ENCODE data around the gene KIAA1549. TPM values are rescaled to one million over a fixed set of nuclear protein-coding genes. Genes with fewer than 3 reads are reported as not detected.

Gene KIAA1549
- total and polyA plus RNA-seq, 4 donors = 0.13 to 2.8 (median 0.58) TPM

DNA sequence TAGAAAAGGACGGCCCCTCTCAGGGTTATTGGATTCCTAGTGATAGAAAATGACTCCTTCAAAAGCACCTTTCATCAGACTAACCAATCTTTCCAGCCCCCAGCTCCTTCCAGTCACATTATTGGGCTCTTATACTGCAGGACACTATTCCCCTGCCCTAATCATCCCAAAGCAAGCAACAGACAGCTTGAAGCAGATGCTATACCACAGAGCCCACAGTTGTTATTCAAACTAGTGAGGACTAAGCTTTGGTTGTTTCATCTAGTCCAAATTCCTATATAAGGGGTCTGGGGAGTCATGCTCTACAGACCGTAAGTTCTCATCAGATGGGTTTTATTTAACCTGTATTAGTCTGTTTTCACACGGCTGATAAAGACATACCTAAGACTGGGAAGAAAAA is 30.2 kb upstream of the KIAA1549 start:
- H3K27ac ChIP-seq (ENCODE audit: low read depth in 1 of 2, low read length in 2 of 2) = no peak overlapping the region
- ATAC-seq (ENCODE audit: low FRiP score) (no peak), DNase-seq (no peak)
- no peaks in the 10 kb centered on the region for H3K36me3 ChIP-seq (ENCODE audit: control insufficient read depth in 1 of 2, insufficient read depth in 2 of 2, low read length in 1 of 2)
- H3K9me3 ChIP-seq (ENCODE audit: control insufficient read depth, low read length) = no peaks in the 10 kb centered on the region
- WGBS, 2 donors = 87 to 90% methylated on average over 3 of the region's 3 CpGs
- intact Hi-C loops (cut with DNase I) = no loop called here
- H3K4me3 ChIP-seq (ENCODE audit: low read length in 2 of 2) = no peak overlapping the region
- H3K27me3 ChIP-seq (ENCODE audit: control insufficient read depth in 1 of 2, insufficient read depth in 2 of 2, low read length in 1 of 2) = peaks cover 0 to 2% of the 10 kb centered on the region in 2 donors
- H3K4me1 ChIP-seq (ENCODE audit: control insufficient read depth in 1 of 2, insufficient read depth in 2 of 2, low read length in 2 of 2) = no peaks in the 10 kb centered on the region

GRCh38 chr7:139004321-139005090 is 23.3 kb upstream of the KIAA1549 start:
- intact Hi-C loops (cut with DNase I) = no loop called here
- no peak overlapping the region for H3K27ac ChIP-seq (ENCODE audit: low read depth in 1 of 2, low read length in 2 of 2)
- DNase-seq (no peak), ATAC-seq (ENCODE audit: low FRiP score) (no peak)
- H3K4me3 ChIP-seq (ENCODE audit: low read length in 2 of 2) = no peak overlapping the region
- H3K4me1 ChIP-seq (ENCODE audit: control insufficient read depth in 1 of 2, insufficient read depth in 2 of 2, low read length in 2 of 2) = no peaks in the 10 kb centered on the region
- H3K9me3 ChIP-seq (ENCODE audit: control insufficient read depth, low read length) = no peaks in the 10 kb centered on the region
- H3K27me3 ChIP-seq (ENCODE audit: control insufficient read depth in 1 of 2, insufficient read depth in 2 of 2, low read length in 1 of 2) = no peaks in the 10 kb centered on the region
- no peaks in the 10 kb centered on the region for H3K36me3 ChIP-seq (ENCODE audit: control insufficient read depth in 1 of 2, insufficient read depth in 2 of 2, low read length in 1 of 2)

GRCh38 chr7:138999414-138999813 is 18.2 kb upstream of the KIAA1549 start:
- DNase-seq (no peak), ATAC-seq (ENCODE audit: low FRiP score) (no peak)
- H3K4me1 ChIP-seq (ENCODE audit: control insufficient read depth in 1 of 2, insufficient read depth in 2 of 2, low read length in 2 of 2) = no peaks in the 10 kb centered on the region
- no peaks in the 10 kb centered on the region for H3K27me3 ChIP-seq (ENCODE audit: control insufficient read depth in 1 of 2, insufficient read depth in 2 of 2, low read length in 1 of 2)
- H3K9me3 ChIP-seq (ENCODE audit: control insufficient read depth, low read length) = no peaks in the 10 kb centered on the region
- intact Hi-C loops (cut with DNase I) = no loop called here
- 82 to 84% methylated on average over 3 of the region's 3 CpGs for WGBS, 2 donors
- H3K36me3 ChIP-seq (ENCODE audit: control insufficient read depth in 1 of 2, insufficient read depth in 2 of 2, low read length in 1 of 2) = no peaks in the 10 kb centered on the region
- H3K27ac ChIP-seq (ENCODE audit: low read depth in 1 of 2, low read length in 2 of 2) = no peak overlapping the region
- H3K4me3 ChIP-seq (ENCODE audit: low read length in 2 of 2) = no peak overlapping the region

GRCh38 chr7:138992052-138992531 is 10.9 kb upstream of the KIAA1549 start:
- no peaks in the 10 kb centered on the region for H3K4me1 ChIP-seq (ENCODE audit: control insufficient read depth in 1 of 2, insufficient read depth in 2 of 2, low read length in 2 of 2)
- H3K27ac ChIP-seq (ENCODE audit: low read depth in 1 of 2, low read length in 2 of 2) = no peak overlapping the region
- no peak for DNase-seq
- H3K9me3 ChIP-seq (ENCODE audit: control insufficient read depth, low read length) = no peaks in the 10 kb centered on the region
- H3K27me3 ChIP-seq (ENCODE audit: control insufficient read depth in 1 of 2, insufficient read depth in 2 of 2, low read length in 1 of 2) = no peaks in the 10 kb centered on the region
- H3K36me3 ChIP-seq (ENCODE audit: control insufficient read depth in 1 of 2, insufficient read depth in 2 of 2, low read length in 1 of 2) = no peaks in the 10 kb centered on the region
- WGBS, 2 donors = 32 to 34% methylated on average over 8 of the region's 8 CpGs
- no peak overlapping the region for H3K4me3 ChIP-seq (ENCODE audit: low read length in 2 of 2)
- no peak for ATAC-seq (ENCODE audit: low FRiP score)
- intact Hi-C loops (cut with DNase I) = no loop called here

DNA sequence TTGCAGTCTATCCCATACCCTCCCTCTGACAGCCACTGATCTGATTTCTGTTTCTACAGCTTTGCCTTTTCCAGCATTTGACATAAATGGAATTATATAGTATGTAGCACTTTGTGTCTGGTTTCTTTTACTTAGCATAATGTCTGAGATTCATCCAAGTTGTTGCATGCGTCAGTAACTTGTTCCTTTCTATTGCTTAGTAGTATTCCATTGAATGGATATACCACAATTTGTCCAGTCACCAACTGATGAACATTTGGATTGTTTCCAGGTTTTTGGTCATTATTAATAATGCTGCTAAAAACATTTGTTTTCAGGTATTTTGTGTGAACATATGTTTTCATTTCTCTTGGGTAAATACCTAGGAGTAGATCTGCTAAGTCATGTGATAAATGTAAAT is 6.5 kb upstream of the KIAA1549 start:
- no peaks in the 10 kb centered on the region for H3K36me3 ChIP-seq (ENCODE audit: control insufficient read depth in 1 of 2, insufficient read depth in 2 of 2, low read length in 1 of 2)
- H3K27ac ChIP-seq (ENCODE audit: low read depth in 1 of 2, low read length in 2 of 2) = no peak overlapping the region
- no peaks in the 10 kb centered on the region for H3K4me1 ChIP-seq (ENCODE audit: control insufficient read depth in 1 of 2, insufficient read depth in 2 of 2, low read length in 2 of 2)
- ATAC-seq (ENCODE audit: low FRiP score) (no peak), DNase-seq (no peak)
- H3K27me3 ChIP-seq (ENCODE audit: control insufficient read depth in 1 of 2, insufficient read depth in 2 of 2, low read length in 1 of 2) = no peaks in the 10 kb centered on the region
- WGBS, 2 donors = 91 to 94% methylated on average over 1 of the region's 1 CpG
- intact Hi-C loops (cut with DNase I) = no loop called here
- H3K9me3 ChIP-seq (ENCODE audit: control insufficient read depth, low read length) = no peaks in the 10 kb centered on the region
- H3K4me3 ChIP-seq (ENCODE audit: low read length in 2 of 2) = no peak overlapping the region

GRCh38 chr7:138982204-138982623 is 1.0 kb upstream of the KIAA1549 start:
- intact Hi-C loops (cut with DNase I) = no loop called here
- H3K36me3 ChIP-seq (ENCODE audit: control insufficient read depth in 1 of 2, insufficient read depth in 2 of 2, low read length in 1 of 2) = no peaks in the 10 kb centered on the region

GRCh38 chr7:138980563-138981291 is 462 bp downstream of the KIAA1549 start:
- Histone ChIP-seq H3K9me3 (ENCODE audit: control insufficient read depth, low read length) (no peaks in the 10 kb centered on the region), H3K27me3 (ENCODE audit: control insufficient read depth in 1 of 2, insufficient read depth in 2 of 2, low read length in 1 of 2) (no peaks in the 10 kb centered on the region), H3K36me3 (ENCODE audit: control insufficient read depth in 1 of 2, insufficient read depth in 2 of 2, low read length in 1 of 2) (no peaks in the 10 kb centered on the region), H3K27ac (ENCODE audit: low read depth in 1 of 2, low read length in 2 of 2) (no peak overlapping the region), H3K4me3 (ENCODE audit: low read length in 2 of 2) (peak overlapping the region; percentile 84 to 91), H3K4me1 (ENCODE audit: control insufficient read depth in 1 of 2, insufficient read depth in 2 of 2, low read length in 2 of 2) (no peaks in the 10 kb centered on the region)
- ATAC-seq (ENCODE audit: low FRiP score) (peak; percentile 5), DNase-seq (peak in 1 of 2 donors; percentile 77)
- 1% methylated on average over 27 to 68 of the region's 68 CpGs for WGBS, 2 donors
- intact Hi-C loops (cut with DNase I) = no loop called here

More at GRCh38 chr7:138982204-138982623, 1.0 kb upstream of the KIAA1549 start:
- Histone ChIP-seq H3K9me3 (ENCODE audit: control insufficient read depth, low read length) (no peaks in the 10 kb centered on the region), H3K27me3 (ENCODE audit: control insufficient read depth in 1 of 2, insufficient read depth in 2 of 2, low read length in 1 of 2) (no peaks in the 10 kb centered on the region), H3K4me3 (ENCODE audit: low read length in 2 of 2) (no peak overlapping the region), H3K27ac (ENCODE audit: low read depth in 1 of 2, low read length in 2 of 2) (no peak overlapping the region), H3K4me1 (ENCODE audit: control insufficient read depth in 1 of 2, insufficient read depth in 2 of 2, low read length in 2 of 2) (no peaks in the 10 kb centered on the region)
- ATAC-seq (ENCODE audit: low FRiP score) = no peak
- WGBS, 2 donors = 29 to 30% methylated on average over 14 of the region's 14 CpGs
- DNase-seq = no peak

DNA sequence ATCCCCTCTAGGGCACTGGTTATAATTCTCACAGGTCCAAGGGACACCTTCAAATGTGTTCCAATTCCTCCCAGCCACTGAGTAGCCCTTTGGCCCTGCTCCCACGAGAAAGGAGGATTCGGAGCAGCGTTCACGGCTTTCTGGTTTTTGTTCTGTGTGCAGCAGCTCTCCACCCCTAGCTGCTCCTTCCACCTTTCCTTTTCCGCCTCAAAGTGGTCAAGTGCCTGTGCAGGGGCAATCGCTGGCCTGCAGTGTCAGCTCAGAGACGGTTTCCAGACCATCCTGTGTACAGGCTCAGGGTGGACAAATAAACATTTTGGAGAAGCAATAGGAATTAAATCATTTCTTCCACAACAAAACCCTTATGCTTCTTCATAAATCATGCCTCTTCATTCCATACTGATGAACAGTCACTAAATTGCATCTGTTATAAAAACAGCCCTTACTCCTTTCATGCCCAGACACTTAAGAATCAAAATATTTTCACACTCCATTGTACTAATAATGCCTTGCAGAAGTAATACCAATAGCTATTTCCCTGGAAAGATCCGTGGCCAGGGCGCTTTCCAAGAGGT is 1.1 kb downstream of the KIAA1549 start:
- H3K27me3 ChIP-seq (ENCODE audit: control insufficient read depth in 1 of 2, insufficient read depth in 2 of 2, low read length in 1 of 2) = no peaks in the 10 kb centered on the region
- DNase-seq (no peak), ATAC-seq (ENCODE audit: low FRiP score) (no peak)
- H3K27ac ChIP-seq (ENCODE audit: low read depth in 1 of 2, low read length in 2 of 2) = no peak overlapping the region
- peak overlapping the region in 1 of 2 donors; percentile 84 for H3K4me3 ChIP-seq (ENCODE audit: low read length in 2 of 2)
- no peaks in the 10 kb centered on the region for H3K36me3 ChIP-seq (ENCODE audit: control insufficient read depth in 1 of 2, insufficient read depth in 2 of 2, low read length in 1 of 2)
- intact Hi-C loops (cut with DNase I) = no loop called here
- H3K9me3 ChIP-seq (ENCODE audit: control insufficient read depth, low read length) = no peaks in the 10 kb centered on the region
- no peaks in the 10 kb centered on the region for H3K4me1 ChIP-seq (ENCODE audit: control insufficient read depth in 1 of 2, insufficient read depth in 2 of 2, low read length in 2 of 2)
- 24 to 25% methylated on average over 9 of the region's 9 CpGs for WGBS, 2 donors
